ENCODE data around the gene MYOG.

MYOG gene

DNA sequence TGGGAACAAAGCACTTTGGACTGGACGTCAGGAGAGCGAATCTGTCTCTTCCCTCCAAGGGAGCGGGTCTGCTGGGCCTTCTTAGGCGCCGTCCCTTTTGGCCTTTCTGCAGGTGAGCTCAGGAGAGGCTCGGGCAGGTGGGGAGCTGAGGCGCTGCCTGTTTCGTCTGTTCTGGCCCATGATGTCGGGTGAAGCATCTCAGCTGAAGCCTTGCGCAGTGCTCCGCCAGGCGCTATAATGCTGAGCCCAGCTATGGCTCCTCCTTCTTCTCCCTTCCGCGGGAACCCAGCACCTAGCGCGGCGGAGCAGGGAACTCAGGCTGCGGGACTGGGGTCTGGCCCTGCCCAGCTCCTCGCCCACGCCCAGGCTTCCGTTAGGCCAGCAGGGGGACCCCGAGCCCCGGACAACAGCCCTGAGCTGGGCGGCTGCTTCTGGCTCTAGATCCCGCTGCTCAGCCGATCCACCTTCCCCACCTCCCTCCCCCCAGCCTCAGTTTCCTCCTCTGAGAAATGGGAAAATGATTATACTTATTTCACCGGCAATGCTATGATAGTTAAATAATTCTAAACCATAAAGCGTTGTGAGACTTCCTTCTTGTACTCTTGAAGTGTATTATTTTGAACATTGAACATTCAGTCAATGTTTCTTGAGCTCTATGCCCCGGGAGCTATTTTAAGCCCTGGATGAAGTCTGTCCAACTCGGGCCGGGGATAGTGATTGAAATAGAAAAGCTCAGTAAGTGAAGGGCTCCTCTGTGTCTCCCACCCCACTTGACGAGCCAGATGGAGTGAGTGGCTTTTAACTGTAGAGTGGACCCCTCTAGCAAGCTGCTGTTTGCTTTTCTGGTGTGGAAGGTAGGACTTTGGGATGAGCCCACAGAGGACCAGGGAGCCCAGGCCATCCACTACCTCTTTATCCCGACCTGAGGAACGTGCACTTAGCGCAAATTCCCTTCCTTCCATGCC, 32.1 kb upstream of the MYOG start:
- DNase-seq: peak; percentile 74

DNA sequence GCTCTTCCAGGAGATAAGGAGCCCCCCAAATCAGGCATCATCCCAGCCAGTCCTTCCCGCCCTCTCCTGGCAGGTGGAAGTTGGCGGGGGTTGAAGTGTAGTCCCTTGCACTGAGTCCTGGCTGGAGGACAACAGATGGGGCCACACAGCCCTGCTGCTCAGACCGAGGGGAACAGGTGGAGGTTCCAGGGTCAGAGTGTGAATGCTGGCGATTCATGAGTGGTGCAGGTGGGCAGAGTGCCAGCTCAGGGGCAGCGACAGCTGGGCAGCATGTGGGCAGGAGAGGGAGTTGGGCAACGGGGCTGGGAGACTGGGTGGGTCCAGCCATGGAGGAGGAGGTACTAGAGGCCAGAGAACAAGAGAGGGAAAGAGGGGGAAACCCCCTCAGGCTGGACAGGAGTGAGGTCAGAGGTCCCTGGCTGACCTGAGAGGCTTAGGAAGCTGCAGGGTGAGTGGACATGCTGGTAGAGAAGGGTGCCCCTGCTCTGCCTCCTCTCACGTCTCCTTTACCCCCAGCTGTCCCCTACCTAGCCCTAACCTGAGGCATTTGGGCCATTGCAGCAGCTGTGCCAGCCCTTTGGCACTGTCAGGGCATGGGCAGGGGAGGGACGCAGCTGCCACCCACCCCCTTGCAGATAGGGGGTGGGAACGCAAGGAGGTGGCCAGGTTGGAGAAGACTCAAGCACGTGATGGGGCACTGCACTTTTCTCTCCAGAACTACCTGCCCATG, 30.4 kb upstream of the MYOG start:
- no peak for DNase-seq

DNA sequence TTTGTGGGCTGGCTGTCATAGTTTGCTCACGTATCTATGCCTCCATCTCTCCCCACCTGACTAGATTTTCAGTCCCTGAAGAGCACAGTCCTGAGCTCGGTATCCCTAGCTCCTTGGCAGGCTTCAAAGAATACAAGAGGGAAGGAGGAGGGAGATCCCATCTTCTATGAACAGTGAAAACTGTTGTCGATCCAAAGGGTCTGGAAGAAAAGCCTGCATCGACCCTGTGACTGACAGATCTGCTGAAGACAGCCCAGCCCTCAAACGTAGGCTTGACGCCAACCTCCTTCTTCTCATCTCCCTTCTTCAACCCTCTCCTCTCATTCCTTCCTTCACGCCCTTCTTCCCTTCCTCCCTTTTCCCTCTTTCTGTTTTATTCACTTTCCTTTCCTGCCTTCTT, 28.4 kb upstream of the MYOG start:
- DNase-seq: no peak

DNA sequence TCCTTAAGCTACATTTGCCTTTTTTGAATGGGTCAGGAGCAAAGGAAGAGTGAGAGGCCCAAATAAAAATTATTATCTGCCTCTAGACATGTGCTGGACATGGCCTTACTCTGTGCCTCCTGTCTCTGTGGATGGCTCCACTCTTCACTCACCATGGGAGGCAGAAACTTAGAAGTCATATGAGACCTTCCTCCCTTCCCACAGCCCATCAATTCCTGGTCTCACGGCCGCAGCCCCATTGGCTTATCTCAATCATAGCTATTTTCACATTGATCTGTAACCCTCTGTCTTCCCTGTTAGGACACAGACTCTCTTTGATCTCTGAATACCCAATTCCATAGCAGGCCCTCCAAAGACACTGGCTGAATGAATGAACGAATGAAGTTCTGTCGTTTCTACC, 27.5 kb upstream of the MYOG start:
- no peak for DNase-seq

GRCh38 chr1:203112475-203112874, 26.7 kb upstream of the MYOG start:
- DNase-seq: no peak

DNA sequence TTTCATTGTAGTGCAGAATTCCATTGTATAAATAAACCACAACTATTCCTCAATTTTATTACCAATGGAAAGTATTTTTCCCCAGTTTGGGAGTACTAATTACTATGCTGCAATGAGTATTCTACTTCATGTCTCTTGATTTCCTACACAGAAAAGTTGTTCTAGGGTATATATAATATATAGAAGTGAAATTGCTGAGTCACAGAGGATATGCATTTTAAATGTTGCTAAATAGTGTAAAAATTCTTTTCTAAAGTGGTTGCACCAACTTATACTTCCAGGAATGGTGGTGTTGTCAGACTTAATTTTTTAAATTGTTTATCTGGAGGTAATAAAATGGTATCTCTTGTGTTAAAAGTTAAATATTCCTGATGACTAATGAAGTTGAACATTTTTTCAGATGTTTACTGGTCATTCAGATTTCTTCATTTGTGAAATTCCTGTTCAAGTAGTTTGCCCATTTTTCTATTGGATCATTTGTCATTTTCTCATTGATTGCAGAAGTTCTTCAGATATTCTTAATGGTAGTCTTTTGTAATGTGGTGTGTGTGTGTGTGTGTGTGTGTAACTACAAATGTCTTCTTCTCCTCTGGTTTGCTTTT, 19.1 kb upstream of the MYOG start:
- DNase-seq: no peak

- DNase-seq: no peak
Observed at GRCh38 chr1:203103829-203104495, 18.1 kb upstream of the MYOG start.

DNA sequence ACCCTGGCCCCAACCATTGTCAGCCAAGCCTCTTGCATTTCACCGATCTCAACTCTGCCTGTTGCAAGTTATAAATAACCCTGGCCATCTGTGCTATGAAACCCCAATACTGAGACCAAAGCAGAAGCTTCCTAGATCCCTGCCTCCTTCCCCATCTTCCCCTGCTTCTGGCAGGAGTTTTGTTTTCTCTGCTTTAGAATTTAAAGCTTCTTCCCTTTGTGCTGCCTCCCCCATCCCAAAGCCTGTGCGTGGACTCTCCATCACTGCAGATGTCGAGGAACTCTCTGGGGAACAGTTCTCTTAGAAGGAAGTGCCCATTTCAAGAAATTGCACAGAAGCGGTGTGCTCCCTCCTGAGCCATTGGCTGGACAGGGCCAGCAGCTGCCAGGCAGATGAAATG, 17.4 kb upstream of the MYOG start:
- DNase-seq: no peak

DNA sequence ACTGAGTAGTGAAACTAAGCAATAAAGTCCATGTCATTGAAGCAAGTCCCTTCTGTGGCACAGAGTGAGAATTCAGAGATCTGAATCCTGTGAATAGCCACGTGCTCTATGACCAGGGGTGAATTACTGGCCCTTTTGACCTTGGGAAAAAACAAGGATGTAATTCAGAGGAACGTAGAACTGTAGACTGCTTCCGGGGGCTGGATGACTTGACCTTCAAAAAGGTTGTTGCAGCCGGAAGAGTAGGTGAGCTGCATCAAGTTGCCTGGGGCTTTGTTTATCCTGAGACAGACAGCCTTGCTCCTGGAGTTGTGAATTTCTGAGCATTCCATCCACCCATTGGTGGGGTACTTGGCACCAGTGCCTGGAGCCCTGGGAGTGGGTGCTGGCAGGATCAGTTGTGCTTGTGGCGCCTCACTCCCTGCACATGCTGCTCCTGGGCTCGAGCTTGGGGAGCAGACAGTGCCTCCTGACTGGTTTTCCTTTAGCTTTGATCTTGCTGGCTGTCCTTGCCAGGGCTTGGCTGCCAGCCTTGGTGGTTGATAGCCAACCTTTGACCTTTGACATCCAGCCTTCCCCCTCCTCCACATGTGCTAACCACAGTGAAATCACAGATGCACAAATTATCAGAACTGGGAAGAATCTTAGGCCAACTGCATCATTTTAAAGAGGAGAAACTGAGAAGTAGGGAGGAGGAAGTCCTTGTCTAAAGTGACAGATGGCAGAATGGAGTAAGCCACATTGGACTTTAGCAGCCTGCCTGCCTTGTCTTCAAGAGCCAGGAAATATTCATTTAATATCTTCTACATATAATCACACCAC, 16.2 kb upstream of the MYOG start:
- DNase-seq: no peak

DNA sequence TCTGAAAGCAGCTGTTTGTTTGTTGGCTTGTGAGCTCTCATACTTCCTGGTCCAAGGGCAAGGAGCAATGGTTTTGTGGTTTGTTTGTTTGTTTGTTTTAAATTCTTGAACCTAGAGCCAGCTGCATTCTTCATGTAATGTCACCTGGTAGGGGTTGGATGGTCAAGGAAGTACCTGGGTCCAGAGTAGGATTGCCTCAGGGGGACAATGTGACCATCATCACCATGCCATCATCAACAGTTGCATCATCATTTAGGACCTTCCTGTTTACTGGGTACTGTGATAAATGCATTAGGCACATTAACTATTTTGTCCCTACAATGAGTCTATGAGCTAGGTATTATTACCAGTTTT, 14.7 kb upstream of the MYOG start:
- no peak for DNase-seq

- no peak for DNase-seq
Observed at GRCh38 chr1:203099805-203100515, 14.1 kb upstream of the MYOG start.

DNA sequence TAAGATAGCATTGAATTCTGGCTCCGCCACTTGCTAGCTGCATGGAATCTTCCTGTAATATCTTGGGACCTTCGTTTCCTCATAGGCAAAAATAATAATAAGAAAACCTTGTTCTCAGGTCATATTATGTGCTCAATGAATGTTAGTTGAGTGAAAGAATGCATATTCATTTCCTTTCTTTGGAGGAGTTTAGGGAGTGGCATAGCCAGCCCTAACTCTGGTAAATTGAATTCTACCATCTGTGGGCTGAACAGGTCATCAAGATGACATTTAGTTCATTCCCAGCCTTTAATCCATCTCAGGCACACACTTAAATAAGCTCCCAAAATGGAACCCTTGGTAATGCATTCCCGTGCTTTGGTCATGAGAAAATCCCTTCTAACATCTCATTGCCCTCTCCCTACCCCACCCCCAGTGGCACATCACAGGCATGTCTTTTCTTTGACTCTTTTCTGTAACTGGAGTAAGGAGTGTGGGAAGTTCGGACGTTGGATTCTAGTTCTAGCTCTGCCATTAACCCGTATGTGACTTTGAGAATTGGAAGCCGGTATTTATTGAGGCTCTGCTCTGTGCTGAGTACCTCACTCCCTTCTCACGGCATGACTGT, 13.2 kb upstream of the MYOG start:
- DNase-seq: no peak

GRCh38 chr1:203098445-203098844, 12.6 kb upstream of the MYOG start:
- DNase-seq: no peak

- no peak for DNase-seq
Observed at GRCh38 chr1:203097001-203097400, 11.2 kb upstream of the MYOG start.

- no peak for DNase-seq
Observed at GRCh38 chr1:203096566-203096965, 10.8 kb upstream of the MYOG start.

- DNase-seq: no peak
Observed at GRCh38 chr1:203095061-203095690, 9.4 kb upstream of the MYOG start.

DNA sequence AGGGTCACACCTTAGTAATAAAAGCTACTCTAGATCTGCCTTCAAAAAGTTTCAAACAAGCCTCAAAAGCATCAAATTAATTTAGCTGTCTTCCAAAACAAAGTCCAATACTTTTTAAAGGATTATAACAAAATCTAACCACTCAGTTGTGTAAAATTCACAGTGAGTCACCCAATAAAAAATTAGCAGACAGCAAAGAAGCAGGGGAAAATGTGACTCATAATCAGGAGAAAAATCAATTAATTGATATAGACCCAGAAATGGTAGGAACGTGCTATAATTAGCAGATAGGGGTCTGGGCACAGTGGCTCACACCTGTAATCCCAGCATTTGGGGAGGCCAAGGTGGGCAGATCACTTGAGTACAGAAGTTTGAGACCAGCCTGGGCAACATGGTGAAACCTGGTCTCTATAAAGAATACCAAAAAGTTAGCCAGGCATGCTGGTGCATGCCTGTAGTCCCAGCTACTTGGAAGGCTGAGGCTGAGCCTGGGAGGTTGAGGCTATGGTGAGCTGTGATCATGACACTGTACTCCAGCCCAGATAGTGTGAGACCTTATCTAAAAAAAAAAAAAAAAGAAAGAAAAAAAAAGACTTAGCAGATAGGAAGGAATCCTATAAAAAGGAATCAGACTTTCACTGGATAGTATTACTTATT, 8.1 kb upstream of the MYOG start:
- DNase-seq: no peak

DNA sequence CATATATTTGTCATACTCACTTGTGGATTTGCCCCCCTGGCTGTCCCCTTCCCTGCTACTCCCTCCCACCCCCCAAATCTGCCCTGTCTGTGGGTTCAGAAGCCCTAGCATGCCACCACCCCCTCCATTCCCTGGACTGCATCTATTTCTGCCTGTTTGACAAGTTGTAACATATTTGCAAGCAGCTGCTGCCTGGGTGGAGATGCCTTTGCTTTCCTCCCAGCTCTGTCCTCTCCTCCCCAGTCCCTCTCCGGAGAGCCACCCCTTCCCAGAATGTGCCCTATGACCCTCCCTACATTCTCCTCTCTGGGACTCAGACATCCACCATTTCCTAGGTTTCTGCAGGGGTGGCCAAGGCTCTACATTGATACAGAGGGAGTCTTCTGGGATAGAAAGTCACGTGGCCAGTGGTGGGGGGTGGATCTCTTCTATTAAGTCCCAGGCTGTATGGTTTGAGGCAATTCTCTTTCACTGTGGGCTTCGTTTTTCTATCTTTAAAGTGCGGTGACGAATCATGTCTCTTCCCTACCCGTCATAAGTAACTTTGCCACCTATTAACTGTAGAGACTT, 6.0 kb upstream of the MYOG start:
- no peak for DNase-seq

- DNase-seq: no peak
Observed at GRCh38 chr1:203091199-203091477, 5.3 kb upstream of the MYOG start.
